Activated CD8-positive, alpha-beta memory T cell treated with anti-CD3 and anti-CD28 coated beads for 48 hours (primary cell): ENCODE measurements around the gene RAB15.
"Not testable (repeated sequence)": the region's sequence is repeated elsewhere in the genome, so short reads cannot be mapped to it uniquely, and the experiment has no call there.

Experiments
- DNase-seq, 3 experiments: peaks; one replicate each; pipeline ENCODE4 v3.0.0-alpha.2; 2020; ENCODE audit warnings: low read depth in 2 of 3, low spot score in 2 of 3

Gene RAB15

DNA sequence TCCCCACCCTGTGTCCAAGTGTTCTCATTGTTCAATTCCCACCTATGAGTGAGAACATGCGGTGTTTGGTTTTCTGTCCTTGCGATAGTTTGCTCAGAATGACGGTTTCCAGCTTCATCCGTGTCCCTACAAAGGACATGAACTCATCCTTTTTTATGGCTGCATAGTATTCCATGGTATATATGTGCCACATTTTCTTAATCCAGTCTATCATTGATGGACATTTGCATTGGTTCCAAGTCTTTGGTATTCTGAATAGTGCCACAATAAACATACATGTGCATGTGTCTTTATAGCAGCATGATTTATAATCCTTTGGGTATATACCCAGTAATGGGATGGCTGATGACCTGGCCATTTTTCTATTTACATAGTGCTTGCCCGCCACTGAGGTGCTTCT lies 58.7 kb downstream of the RAB15 start:
- not testable (repeated sequence) for DNase-seq

DNA sequence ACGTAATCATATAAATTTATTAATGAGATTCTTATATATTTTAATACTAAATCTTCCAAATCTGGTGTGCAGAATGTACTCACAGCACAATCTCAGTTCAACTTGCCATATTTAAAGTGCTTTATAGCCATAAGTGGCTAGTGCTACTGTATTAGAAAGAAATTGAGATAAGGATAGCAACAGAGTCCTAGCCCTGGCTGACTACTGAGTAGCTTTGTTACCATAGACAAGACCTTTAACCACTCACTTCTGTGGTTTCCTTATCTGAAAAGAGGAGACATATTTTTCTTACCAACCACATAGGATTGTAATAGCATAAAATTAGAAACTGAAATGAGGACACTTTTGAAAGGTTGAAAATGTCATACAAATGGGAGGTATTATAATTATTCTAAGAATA lies 59.9 kb downstream of the RAB15 start:
- DNase-seq: no peak

DNA sequence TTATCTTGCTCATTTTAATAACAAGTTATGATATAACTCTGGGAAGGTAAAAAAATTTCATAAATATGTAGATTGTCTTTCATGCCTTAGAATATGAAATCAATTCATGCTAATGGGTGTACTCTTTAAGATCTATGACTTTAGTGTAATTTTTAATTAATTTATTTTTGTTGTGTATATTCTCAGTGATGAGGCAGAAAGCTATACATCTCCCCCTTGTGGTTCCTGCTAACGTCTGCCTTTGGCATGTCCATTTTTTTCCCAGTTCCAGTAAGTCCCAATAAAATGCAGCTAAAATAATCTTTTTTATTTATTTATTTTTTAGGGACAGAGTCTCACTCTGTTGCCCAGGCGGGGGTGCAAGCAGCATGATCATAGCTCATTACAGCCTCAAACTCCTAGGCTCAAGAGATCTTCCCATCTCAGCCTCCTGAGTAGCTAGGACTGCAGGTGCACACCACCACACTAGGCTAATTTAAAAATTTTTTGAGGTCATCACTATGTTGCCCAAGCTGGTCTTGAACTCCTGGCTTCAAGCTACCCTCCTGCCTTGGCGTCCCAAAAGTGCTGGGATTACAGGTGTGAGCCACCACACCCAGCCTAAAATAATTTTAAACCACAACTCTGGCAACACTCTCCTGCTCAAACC lies 61.2 kb downstream of the RAB15 start:
- DNase-seq: no peak

DNA sequence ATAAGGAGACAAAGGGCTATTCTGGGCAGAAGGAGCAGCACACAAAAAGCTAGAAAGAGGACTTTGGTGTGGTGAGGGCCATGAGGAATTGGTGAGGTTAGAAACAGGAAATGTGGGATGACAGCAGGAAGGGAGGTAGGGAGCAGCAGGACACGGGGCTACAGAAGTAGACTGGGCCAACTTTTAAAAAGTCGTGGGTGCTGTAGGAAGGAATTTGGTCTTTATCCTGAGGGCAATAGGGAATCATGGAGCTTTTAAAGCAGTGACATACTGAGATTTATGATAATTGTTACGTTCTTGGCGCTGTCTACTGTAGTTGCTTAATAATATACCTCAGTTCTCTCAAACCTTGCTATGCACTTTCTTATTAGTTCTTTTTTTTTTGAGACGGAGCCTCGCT lies 66.1 kb downstream of the RAB15 start:
- DNase-seq: no peak

DNA sequence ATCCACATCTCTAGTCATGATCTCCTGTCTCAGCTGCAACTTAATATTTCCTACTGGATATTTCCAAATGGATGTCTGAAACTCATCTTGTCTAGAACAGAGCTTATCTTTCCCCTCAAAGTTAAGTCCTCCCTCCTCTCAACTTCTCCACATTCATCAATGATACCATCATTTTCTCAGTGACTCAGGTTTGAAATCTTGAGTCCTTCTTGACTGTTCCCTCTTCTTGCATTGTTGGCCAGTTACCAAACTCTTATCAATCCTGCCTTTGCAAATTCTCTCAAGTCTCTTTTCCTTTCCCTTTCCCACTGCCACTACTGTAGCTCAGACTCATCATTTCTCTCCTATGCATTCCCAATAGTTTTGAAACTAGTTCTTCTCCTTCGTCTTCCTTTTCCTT lies 72.2 kb downstream of the RAB15 start:
- DNase-seq: no peak
